Keratinocyte (primary cell): Measurements from ENCODE around the gene NUCKS1. TPM values are rescaled to one million over a fixed set of nuclear protein-coding genes. Genes with fewer than 3 reads are reported as not detected.

Experiments used
- DNase-seq: peaks from one replicate; pipeline ENCODE4 v3.0.0-alpha.2; 2011; ENCODE audit warnings: low read depth, missing footprints, low spot score
- FAIRE-seq: peaks from 2 replicates; lab custom pipeline; 2011; peaks lifted over from hg19 to GRCh38; lab: Jason Lieb, UNC
- H2AFZ ChIP-seq: 2 replicates; pipeline ENCODE4 v1.6.0; 2012; ENCODE audit warnings: low read length, control low read depth, inconsistent platforms; ENCODE audit not compliant: control insufficient read depth
- H3K27ac ChIP-seq: 2 replicates; pipeline ENCODE4 v1.5.1; 2011; ENCODE audit warnings: low read length; ENCODE audit not compliant: control insufficient read depth, insufficient read depth
- H3K27me3 ChIP-seq: 3 replicates; pipeline ENCODE4 v1.6.0; 2011; ENCODE audit warnings: low read length; ENCODE audit not compliant: control insufficient read depth, insufficient read depth; ENCODE audit errors: extremely low read depth
- H3K36me3 ChIP-seq, 2 experiments: 2 replicates in 1 of 2; 3 replicates in 1 of 2; pipeline ENCODE4 v1.5.1; 2011; ENCODE audit warnings: low read length in 2 of 2, mild to moderate bottlenecking in 1 of 2; ENCODE audit not compliant: control insufficient read depth in 2 of 2, insufficient read depth in 2 of 2; ENCODE audit errors: extremely low read depth in 1 of 2
- H3K4me1 ChIP-seq: 3 replicates; pipeline ENCODE4 v1.5.1; 2011; ENCODE audit warnings: low read length; ENCODE audit not compliant: control insufficient read depth, insufficient read depth; ENCODE audit errors: extremely low read depth
- H3K4me2 ChIP-seq: 3 replicates; pipeline ENCODE4 v1.6.0; 2011; ENCODE audit warnings: low read depth, low read length; ENCODE audit not compliant: control insufficient read depth, insufficient read depth; ENCODE audit errors: extremely low read depth
- H3K4me3 ChIP-seq, 3 experiments: fragments of 200-600 bp in 1 of 3; sonication (generic) in 1 of 3; 2 replicates in 2 of 3; 3 replicates in 1 of 3; pipeline ENCODE4 v1.5.1; 2011 to 2016; ENCODE audit warnings: low read length in 3 of 3, mild to moderate bottlenecking in 3 of 3, control low read depth in 2 of 3, inconsistent platforms in 1 of 3, low read depth in 1 of 3, mixed read lengths in 1 of 3, mixed run types in 1 of 3, moderate library complexity in 1 of 3; ENCODE audit not compliant: control insufficient read depth in 2 of 3, insufficient read depth in 2 of 3; ENCODE audit errors: extremely low read depth in 1 of 3
- H3K79me2 ChIP-seq: 2 replicates; pipeline ENCODE4 v1.6.0; 2012; ENCODE audit warnings: low read length; ENCODE audit not compliant: control insufficient read depth, insufficient read depth
- H3K9ac ChIP-seq: 3 replicates; pipeline ENCODE4 v1.6.0; 2011; ENCODE audit warnings: low read length; ENCODE audit not compliant: control insufficient read depth, insufficient read depth; ENCODE audit errors: extremely low read depth
- H3K9me1 ChIP-seq: 3 replicates; pipeline ENCODE4 v1.6.0; 2011; ENCODE audit warnings: low read length; ENCODE audit not compliant: control insufficient read depth, insufficient read depth; ENCODE audit errors: extremely low read depth
- H3K9me3 ChIP-seq: 2 replicates; pipeline ENCODE4 v1.5.1; 2012; ENCODE audit warnings: low read depth, low read length; ENCODE audit not compliant: control insufficient read depth
- H4K20me1 ChIP-seq: 3 replicates; pipeline ENCODE4 v1.6.0; 2011; ENCODE audit warnings: low read length; ENCODE audit not compliant: control insufficient read depth, insufficient read depth; ENCODE audit errors: extremely low read depth
- EZH2 ChIP-seq: IDR thresholded peaks from one replicate; pipeline ENCODE4 v1.6.1; 2012; ENCODE audit warnings: inconsistent platforms, mild to moderate bottlenecking, low read length, moderate library complexity
- dilution Hi-C: fragments of 300-500 bp; cut with MboI; formaldehyde crosslinking; loops from one replicate; pipeline ENCODE4 v1.7.0; 2020; ENCODE audit warnings: low sequenced_read_pairs; ENCODE audit not compliant: extremely low pct_ligation_motif_present
- polyA plus RNA-seq, 5 experiments: library from polyadenylated mRNA; depleted of rRNA in 3 of 5; stranded (reverse) in 3 of 5; stranded (forward) in 1 of 5; unstranded in 1 of 5; fragments of >200 nt; gene quantifications; 1 replicate in 1 of 5; 2 replicates in 3 of 5; 3 replicates in 1 of 5; pipeline versions ENCODE4 v1.2.1 to v1.2.3, GENCODE V29; 2011 to 2012; ENCODE audit warnings: missing spikeins in 2 of 5, low read depth in 1 of 5, low replicate concordance in 1 of 5
- TF ChIP-seq, protein P1 (sequence below), 3 experiments: IDR thresholded peaks in 1 of 3; conservative IDR thresholded peaks in 1 of 3; optimal IDR thresholded peaks in 1 of 3; 2 replicates in 2 of 3; 3 replicates in 1 of 3; pipeline versions ENCODE3 to v1.5.1; 2011; ENCODE audit warnings: low read length in 3 of 3, mild to moderate bottlenecking in 3 of 3, moderate library complexity in 2 of 3, control low read depth in 1 of 3, inconsistent platforms in 1 of 3; ENCODE audit not compliant: insufficient read depth in 2 of 3; ENCODE audit errors: extremely low read depth in 1 of 3

The NUCKS1 gene
- polyA plus RNA-seq, 1 donor (not counting 4 experiments of a cell fraction or from before 2014, with no cell fraction given), result 71.6 TPM

- TF ChIP-seq, protein P1, sequence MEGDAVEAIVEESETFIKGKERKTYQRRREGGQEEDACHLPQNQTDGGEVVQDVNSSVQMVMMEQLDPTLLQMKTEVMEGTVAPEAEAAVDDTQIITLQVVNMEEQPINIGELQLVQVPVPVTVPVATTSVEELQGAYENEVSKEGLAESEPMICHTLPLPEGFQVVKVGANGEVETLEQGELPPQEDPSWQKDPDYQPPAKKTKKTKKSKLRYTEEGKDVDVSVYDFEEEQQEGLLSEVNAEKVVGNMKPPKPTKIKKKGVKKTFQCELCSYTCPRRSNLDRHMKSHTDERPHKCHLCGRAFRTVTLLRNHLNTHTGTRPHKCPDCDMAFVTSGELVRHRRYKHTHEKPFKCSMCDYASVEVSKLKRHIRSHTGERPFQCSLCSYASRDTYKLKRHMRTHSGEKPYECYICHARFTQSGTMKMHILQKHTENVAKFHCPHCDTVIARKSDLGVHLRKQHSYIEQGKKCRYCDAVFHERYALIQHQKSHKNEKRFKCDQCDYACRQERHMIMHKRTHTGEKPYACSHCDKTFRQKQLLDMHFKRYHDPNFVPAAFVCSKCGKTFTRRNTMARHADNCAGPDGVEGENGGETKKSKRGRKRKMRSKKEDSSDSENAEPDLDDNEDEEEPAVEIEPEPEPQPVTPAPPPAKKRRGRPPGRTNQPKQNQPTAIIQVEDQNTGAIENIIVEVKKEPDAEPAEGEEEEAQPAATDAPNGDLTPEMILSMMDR (optimal IDR thresholded peaks at IDR 0.05 in 1 of 3, IDR thresholded peaks at IDR 0.05 in 1 of 3, conservative IDR thresholded peaks at IDR 0.05 in 1 of 3; ENCODE audit: extremely low read depth in 1 of 3, insufficient read depth in 2 of 3, low read length in 3 of 3), result no peak
- no peak for TF ChIP-seq EZH2
These were observed 14.6 kb upstream of the NUCKS1 start for GRCh38 chr1:205764578-205764977.

DNA sequence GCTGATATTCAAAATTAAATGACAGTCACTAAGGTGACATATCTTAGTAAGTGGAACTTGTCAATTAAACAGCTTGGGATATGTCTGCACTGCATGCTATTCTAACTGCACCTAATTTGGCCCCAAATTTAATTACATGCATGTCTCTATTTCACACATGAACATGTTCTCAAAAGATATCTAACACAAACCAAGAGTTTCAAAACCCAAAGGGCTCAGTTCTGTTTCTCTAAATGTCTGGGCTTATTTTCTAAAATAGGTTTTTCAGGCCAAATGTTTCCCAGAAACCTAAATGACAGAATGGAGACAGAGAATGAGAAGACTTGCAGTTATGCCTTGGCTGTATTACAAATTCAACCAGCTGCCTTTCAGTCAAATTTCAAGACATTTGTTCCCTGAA, 14.0 kb upstream of the NUCKS1 start:
- FAIRE-seq (no peak), DNase-seq (no peak)
- Histone ChIP-seq H3K36me3 (no peaks in the 10 kb centered on the region), H3K4me1 (peaks cover 8% of the 10 kb centered on the region), H3K79me2 (no peaks in the 10 kb centered on the region), H3K4me3 (no peak overlapping the region), H3K9me1 (no peaks in the 10 kb centered on the region), H3K4me2 (no peak overlapping the region), H2AFZ (no peak overlapping the region), H4K20me1 (no peaks in the 10 kb centered on the region), H3K27me3 (no peaks in the 10 kb centered on the region), H3K9ac (no peak overlapping the region), H3K9me3 (no peaks in the 10 kb centered on the region), H3K27ac (no peak overlapping the region)
- dilution Hi-C loops, result no loop called here
- TF ChIP-seq, protein P1 (optimal IDR thresholded peaks at IDR 0.05 in 1 of 3, IDR thresholded peaks at IDR 0.05 in 1 of 3, conservative IDR thresholded peaks at IDR 0.05 in 1 of 3; ENCODE audit: extremely low read depth in 1 of 3, insufficient read depth in 2 of 3, low read length in 3 of 3), result no peak
- TF ChIP-seq EZH2, result no peak

More at GRCh38 chr1:205764578-205764977, 14.6 kb upstream of the NUCKS1 start:
- H3K27me3 ChIP-seq, result no peaks in the 10 kb centered on the region
- H3K4me1 ChIP-seq, result peaks cover 10% of the 10 kb centered on the region
- H4K20me1 ChIP-seq, result no peaks in the 10 kb centered on the region
- no peaks in the 10 kb centered on the region for H3K36me3 ChIP-seq
- H3K27ac ChIP-seq, result no peak overlapping the region
- no peaks in the 10 kb centered on the region for H3K79me2 ChIP-seq
- H3K9ac ChIP-seq, result no peak overlapping the region
- H3K9me3 ChIP-seq, result no peaks in the 10 kb centered on the region
- FAIRE-seq, result no peak
- DNase-seq, result no peak
- H3K4me3 ChIP-seq, result no peak overlapping the region
- no peak overlapping the region for H2AFZ ChIP-seq
- dilution Hi-C loops, result no loop called here
- H3K9me1 ChIP-seq, result no peaks in the 10 kb centered on the region
- no peak overlapping the region for H3K4me2 ChIP-seq
